ENCODE data around the gene TLE4. TPM values are rescaled to one million over a fixed set of nuclear protein-coding genes. Genes with fewer than 3 reads are reported as not detected.
A peak's percentile ranks its signal among the peaks of the same experiment; 100 is the strongest.
"Not testable (repeated sequence)": the region's sequence is repeated elsewhere in the genome, so short reads cannot be mapped to it uniquely, and the experiment has no call there.

The TLE4 gene
- polyA plus RNA-seq, 3 donors = 64.4 to 73.5 (median 71.6) TPM

- DNase-seq (ENCODE audit: low read depth in 3 of 3, low spot score in 2 of 3) = no peak
Measured at GRCh38 chr9:79598562-79599345, 27.0 kb downstream of the TLE4 start.

- DNase-seq (ENCODE audit: low read depth in 3 of 3, low spot score in 2 of 3) = no peak
Measured at GRCh38 chr9:79600466-79600865, 28.7 kb downstream of the TLE4 start.

- DNase-seq (ENCODE audit: low read depth in 3 of 3, low spot score in 2 of 3) = no peak
Measured at GRCh38 chr9:79603222-79603920, 31.6 kb downstream of the TLE4 start.

GRCh38 chr9:79604149-79604548 is 32.4 kb downstream of the TLE4 start:
- no peak for DNase-seq (ENCODE audit: low read depth in 3 of 3, low spot score in 2 of 3)

- DNase-seq (ENCODE audit: low read depth in 3 of 3, low spot score in 2 of 3) = no peak
Measured at GRCh38 chr9:79604921-79605562, 33.3 kb downstream of the TLE4 start.

- not testable (repeated sequence) for DNase-seq (ENCODE audit: low read depth in 3 of 3, low spot score in 2 of 3)
Measured at GRCh38 chr9:79606529-79606928, 34.8 kb downstream of the TLE4 start.

- no peak for DNase-seq (ENCODE audit: low read depth in 3 of 3, low spot score in 2 of 3)
Measured at GRCh38 chr9:79609468-79610018, 37.8 kb downstream of the TLE4 start.

GRCh38 chr9:79610019-79610631 is 38.4 kb downstream of the TLE4 start:
- peak; percentile 25 to 39 (median 31) for DNase-seq (ENCODE audit: low read depth in 3 of 3, low spot score in 2 of 3)

GRCh38 chr9:79610791-79611614 is 39.2 kb downstream of the TLE4 start:
- no peak for DNase-seq (ENCODE audit: low read depth in 3 of 3, low spot score in 2 of 3)

GRCh38 chr9:79613145-79613544 is 41.4 kb downstream of the TLE4 start:
- no peak for DNase-seq (ENCODE audit: low read depth in 3 of 3, low spot score in 2 of 3)

GRCh38 chr9:79615038-79615437 is 43.3 kb downstream of the TLE4 start:
- no peak for DNase-seq (ENCODE audit: low read depth in 3 of 3, low spot score in 2 of 3)

- DNase-seq (ENCODE audit: low read depth in 3 of 3, low spot score in 2 of 3) = no peak
Measured at GRCh38 chr9:79616013-79616412, 44.2 kb downstream of the TLE4 start.

GRCh38 chr9:79616971-79617370 is 45.2 kb downstream of the TLE4 start:
- DNase-seq (ENCODE audit: low read depth in 3 of 3, low spot score in 2 of 3) = no peak

GRCh38 chr9:79617395-79617794 is 45.6 kb downstream of the TLE4 start:
- DNase-seq (ENCODE audit: low read depth in 3 of 3, low spot score in 2 of 3) = no peak

GRCh38 chr9:79619930-79620329 is 48.2 kb downstream of the TLE4 start:
- no peak for DNase-seq (ENCODE audit: low read depth in 3 of 3, low spot score in 2 of 3)

GRCh38 chr9:79621916-79622575 is 50.3 kb downstream of the TLE4 start:
- no peak for DNase-seq (ENCODE audit: low read depth in 3 of 3, low spot score in 2 of 3)

- no peak for DNase-seq (ENCODE audit: low read depth in 3 of 3, low spot score in 2 of 3)
Measured at GRCh38 chr9:79623799-79624721, 52.3 kb downstream of the TLE4 start.

GRCh38 chr9:79629721-79630120 is 58.0 kb downstream of the TLE4 start:
- DNase-seq (ENCODE audit: low read depth in 3 of 3, low spot score in 2 of 3) = no peak
